Spleen (tissue), 7 donors: Measurements from ENCODE around the gene CCDC138.

Experiments used
- CTCF ChIP-seq, 11 experiments: fragments of 200-600 bp in 7 of 11; fragments of 450-650 bp in 4 of 11; sonication (generic) in 4 of 11; IDR thresholded peaks in 8 of 11; conservative IDR thresholded peaks in 3 of 11; 1 replicate in 7 of 11; 2 replicates in 4 of 11; pipeline versions ENCODE4 v1.4.0 to v1.8.0; 2016 to 2021; ENCODE audit warnings: antibody characterized with exemption in 11 of 11, inconsistent platforms in 4 of 11, mild to moderate bottlenecking in 1 of 11
- POLR2A ChIP-seq, 3 donors: fragments of 450-650 bp; IDR thresholded peaks; one replicate each; pipeline ENCODE4 v1.5.1; 2017; ENCODE audit warnings: antibody characterized with exemption in 3 of 3, mild to moderate bottlenecking in 1 of 3
- donor health status: DM: no; HTN: no; CAD: no; lungs with moderate emphysema.
- donor health status: DM: no; HTN: no; CAD: no.
- donor health status: DM: no; HTN: no; CAD: no.

GRCh38 chr2:108786354-108787215 is at the start of gene CCDC138:
- TF ChIP-seq CTCF (IDR thresholded peaks at IDR 0.05 in 8 of 11, conservative IDR thresholded peaks at IDR 0.05 in 3 of 11): peak in 1 of 11 experiments; percentile 33
- peak in 1 of 3 donors; percentile 24 for TF ChIP-seq POLR2A (IDR thresholded peaks at IDR 0.05)
